ENCODE results near the gene CAPN14.

DNA sequence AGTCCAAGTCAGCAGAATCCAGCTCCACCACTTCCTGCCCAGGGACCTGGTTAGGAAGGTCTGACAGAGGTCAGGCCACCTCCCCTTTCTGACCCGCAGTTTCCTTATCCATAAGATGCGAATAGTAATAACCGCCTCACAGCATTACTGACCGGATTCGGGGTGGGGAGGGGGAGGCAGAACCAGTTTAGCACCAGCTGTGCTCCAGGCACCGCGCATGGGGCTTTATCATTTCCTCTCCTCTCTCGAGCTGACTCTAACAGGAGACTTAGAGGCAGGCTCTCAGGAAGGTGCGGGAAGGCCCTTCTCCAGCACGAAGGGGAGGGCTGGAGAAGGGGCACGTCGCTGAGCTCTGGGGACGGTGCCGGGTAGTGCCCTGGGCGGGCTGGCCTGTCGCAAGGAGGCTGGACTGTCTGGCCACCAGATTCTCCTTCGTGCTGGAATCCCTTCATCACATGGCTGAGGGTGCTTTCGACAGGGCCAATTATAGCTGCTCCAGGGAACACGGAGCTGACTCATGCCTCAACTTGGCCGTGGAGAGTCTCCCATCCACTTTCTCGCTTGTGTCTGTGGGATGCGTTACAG is 22.4 kb upstream of the CAPN14 start:
- TF ChIP-seq, protein P1, sequence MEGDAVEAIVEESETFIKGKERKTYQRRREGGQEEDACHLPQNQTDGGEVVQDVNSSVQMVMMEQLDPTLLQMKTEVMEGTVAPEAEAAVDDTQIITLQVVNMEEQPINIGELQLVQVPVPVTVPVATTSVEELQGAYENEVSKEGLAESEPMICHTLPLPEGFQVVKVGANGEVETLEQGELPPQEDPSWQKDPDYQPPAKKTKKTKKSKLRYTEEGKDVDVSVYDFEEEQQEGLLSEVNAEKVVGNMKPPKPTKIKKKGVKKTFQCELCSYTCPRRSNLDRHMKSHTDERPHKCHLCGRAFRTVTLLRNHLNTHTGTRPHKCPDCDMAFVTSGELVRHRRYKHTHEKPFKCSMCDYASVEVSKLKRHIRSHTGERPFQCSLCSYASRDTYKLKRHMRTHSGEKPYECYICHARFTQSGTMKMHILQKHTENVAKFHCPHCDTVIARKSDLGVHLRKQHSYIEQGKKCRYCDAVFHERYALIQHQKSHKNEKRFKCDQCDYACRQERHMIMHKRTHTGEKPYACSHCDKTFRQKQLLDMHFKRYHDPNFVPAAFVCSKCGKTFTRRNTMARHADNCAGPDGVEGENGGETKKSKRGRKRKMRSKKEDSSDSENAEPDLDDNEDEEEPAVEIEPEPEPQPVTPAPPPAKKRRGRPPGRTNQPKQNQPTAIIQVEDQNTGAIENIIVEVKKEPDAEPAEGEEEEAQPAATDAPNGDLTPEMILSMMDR (conservative IDR thresholded peaks at IDR 0.05; ENCODE audit: low read depth, low read length), result no peak
- TF ChIP-seq EZH2 (IDR thresholded peaks at IDR 0.05; ENCODE audit: low read length, unreplicated experiment), result no peak
- no peak for TF ChIP-seq EZH2phosphoT487 (IDR thresholded peaks at IDR 0.05; ENCODE audit: borderline replicate concordance, low read length)

Data from PC-3 (cell line).